Fibroblast of the conjunctiva (primary cell): ENCODE results near the gene CBR1.
"Not testable (repeated sequence)": the region's sequence is repeated elsewhere in the genome, so short reads cannot be mapped to it uniquely, and the experiment has no call there.

Experiments used
- DNase-seq: peaks from one replicate; pipeline ENCODE4 v3.0.0-alpha.2; 2010; ENCODE audit warnings: low read depth

The CBR1 gene

GRCh38 chr21:36048357-36048756 lies 21.5 kb upstream of the CBR1 start:
- DNase-seq: no peak

- DNase-seq: no peak
These were observed 16.7 kb upstream of the CBR1 start for GRCh38 chr21:36052860-36053714.

GRCh38 chr21:36053715-36054062 lies 16.1 kb upstream of the CBR1 start:
- DNase-seq: no peak

- no peak for DNase-seq
These were observed 14.3 kb upstream of the CBR1 start for GRCh38 chr21:36055551-36055950.

- no peak for DNase-seq
These were observed 10.0 kb upstream of the CBR1 start for GRCh38 chr21:36059823-36060158.

GRCh38 chr21:36060159-36060921 lies 9.5 kb upstream of the CBR1 start, which contains the start of gene SETD4:
SETD4 (minus strand) TSS chr21:36060526; CDS start chr21:36058888, 1,638 bp downstream.
- peak; percentile 96 for DNase-seq

GRCh38 chr21:36061445-36061844 lies 8.4 kb upstream of the CBR1 start:
- no peak for DNase-seq

GRCh38 chr21:36063375-36064084 lies 6.3 kb upstream of the CBR1 start:
- no peak for DNase-seq

- no peak for DNase-seq
These were observed 5.8 kb upstream of the CBR1 start for GRCh38 chr21:36064085-36064460.

- peak; percentile 32 for DNase-seq
These were observed 4.3 kb upstream of the CBR1 start for GRCh38 chr21:36065497-36066036.

GRCh38 chr21:36068748-36069398 lies 951 bp upstream of the CBR1 start:
- DNase-seq: no peak

GRCh38 chr21:36070999-36071398 lies 1.2 kb downstream of the CBR1 start:
- no peak for DNase-seq

- no peak for DNase-seq
These were observed 2.8 kb downstream of the CBR1 start for GRCh38 chr21:36072453-36073162.

- DNase-seq: no peak
These were observed 3.4 kb downstream of the CBR1 start for GRCh38 chr21:36073181-36073580.

- DNase-seq: not testable (repeated sequence)
These were observed 4.1 kb downstream of the CBR1 start for GRCh38 chr21:36073911-36074310.

- no peak for DNase-seq
These were observed 5.3 kb downstream of the CBR1 start for GRCh38 chr21:36075171-36075570.

- DNase-seq: no peak
These were observed 6.1 kb downstream of the CBR1 start for GRCh38 chr21:36075953-36076352.

- DNase-seq: no peak
These were observed 7.2 kb downstream of the CBR1 start for GRCh38 chr21:36076878-36077655.

GRCh38 chr21:36077758-36078157 lies 7.9 kb downstream of the CBR1 start:
- DNase-seq: no peak

- no peak for DNase-seq
These were observed 9.3 kb downstream of the CBR1 start for GRCh38 chr21:36079010-36079649.
